NCI-H774 (cell line): ENCODE measurements around the gene IQGAP3.

Experiments used
- DNase-seq: peaks from one replicate; lab custom pipeline; 2025; lab: John Stamatoyannopoulos, UW

Gene IQGAP3

GRCh38 chr1:156480411-156481192 lies 91.8 kb downstream of the IQGAP3 start:
- no peak for DNase-seq

- no peak for DNase-seq
Measured at GRCh38 chr1:156480016-156480370, 92.4 kb downstream of the IQGAP3 start.

GRCh38 chr1:156479093-156480015 lies 93.0 kb downstream of the IQGAP3 start:
- DNase-seq, result no peak

GRCh38 chr1:156478250-156478627 lies 94.1 kb downstream of the IQGAP3 start:
- no peak for DNase-seq

GRCh38 chr1:156477526-156478249 lies 94.7 kb downstream of the IQGAP3 start:
- no peak for DNase-seq

- no peak for DNase-seq
Measured at GRCh38 chr1:156476501-156477298, 95.7 kb downstream of the IQGAP3 start.

GRCh38 chr1:156475568-156476500 lies 96.5 kb downstream of the IQGAP3 start:
- no peak for DNase-seq
